ENCODE data around the gene ARHGEF28. TPM values are rescaled to one million over a fixed set of nuclear protein-coding genes. Genes with fewer than 3 reads are reported as not detected.

Gene ARHGEF28
- total and polyA plus RNA-seq, 9 of the 15 experiments (the other 6 are each of a cell fraction or from before 2014, with no cell fraction given): 0.27 TPM; not detected in 8

DNA sequence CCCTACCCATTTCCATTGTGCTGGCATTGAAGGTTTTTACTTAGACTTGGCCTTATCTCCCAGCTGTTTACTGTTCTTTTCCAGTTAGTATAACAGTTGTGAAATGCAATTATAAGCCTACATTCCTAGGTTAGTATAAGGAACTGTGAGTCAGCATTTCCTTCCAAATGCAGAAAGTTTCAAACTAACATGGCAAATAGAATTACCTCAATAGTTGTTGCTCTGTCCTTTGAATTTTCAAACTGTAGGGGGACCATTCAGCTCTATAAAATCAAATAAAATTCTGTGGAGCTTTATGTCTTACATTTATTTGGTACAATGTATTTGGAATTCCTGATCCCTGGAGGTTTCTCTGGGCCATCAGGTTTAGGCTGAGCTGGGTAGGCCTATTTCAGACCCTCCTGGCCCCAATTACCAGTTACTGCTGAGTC lies 47.2 kb downstream of the ARHGEF28 start (continued):
- TF ChIP-seq, protein P1, sequence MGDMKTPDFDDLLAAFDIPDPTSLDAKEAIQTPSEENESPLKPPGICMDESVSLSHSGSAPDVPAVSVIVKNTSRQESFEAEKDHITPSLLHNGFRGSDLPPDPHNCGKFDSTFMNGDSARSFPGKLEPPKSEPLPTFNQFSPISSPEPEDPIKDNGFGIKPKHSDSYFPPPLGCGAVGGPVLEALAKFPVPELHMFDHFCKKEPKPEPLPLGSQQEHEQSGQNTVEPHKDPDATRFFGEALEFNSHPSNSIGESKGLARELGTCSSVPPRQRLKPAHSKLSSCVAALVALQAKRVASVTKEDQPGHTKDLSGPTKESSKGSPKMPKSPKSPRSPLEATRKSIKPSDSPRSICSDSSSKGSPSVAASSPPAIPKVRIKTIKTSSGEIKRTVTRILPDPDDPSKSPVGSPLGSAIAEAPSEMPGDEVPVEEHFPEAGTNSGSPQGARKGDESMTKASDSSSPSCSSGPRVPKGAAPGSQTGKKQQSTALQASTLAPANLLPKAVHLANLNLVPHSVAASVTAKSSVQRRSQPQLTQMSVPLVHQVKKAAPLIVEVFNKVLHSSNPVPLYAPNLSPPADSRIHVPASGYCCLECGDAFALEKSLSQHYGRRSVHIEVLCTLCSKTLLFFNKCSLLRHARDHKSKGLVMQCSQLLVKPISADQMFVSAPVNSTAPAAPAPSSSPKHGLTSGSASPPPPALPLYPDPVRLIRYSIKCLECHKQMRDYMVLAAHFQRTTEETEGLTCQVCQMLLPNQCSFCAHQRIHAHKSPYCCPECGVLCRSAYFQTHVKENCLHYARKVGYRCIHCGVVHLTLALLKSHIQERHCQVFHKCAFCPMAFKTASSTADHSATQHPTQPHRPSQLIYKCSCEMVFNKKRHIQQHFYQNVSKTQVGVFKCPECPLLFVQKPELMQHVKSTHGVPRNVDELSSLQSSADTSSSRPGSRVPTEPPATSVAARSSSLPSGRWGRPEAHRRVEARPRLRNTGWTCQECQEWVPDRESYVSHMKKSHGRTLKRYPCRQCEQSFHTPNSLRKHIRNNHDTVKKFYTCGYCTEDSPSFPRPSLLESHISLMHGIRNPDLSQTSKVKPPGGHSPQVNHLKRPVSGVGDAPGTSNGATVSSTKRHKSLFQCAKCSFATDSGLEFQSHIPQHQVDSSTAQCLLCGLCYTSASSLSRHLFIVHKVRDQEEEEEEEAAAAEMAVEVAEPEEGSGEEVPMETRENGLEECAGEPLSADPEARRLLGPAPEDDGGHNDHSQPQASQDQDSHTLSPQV (IDR thresholded peaks at IDR 0.05): 0 out of 2 replicates have a peak, but pooled peaks have one; percentile 28
- TF ChIP-seq, protein P2, sequence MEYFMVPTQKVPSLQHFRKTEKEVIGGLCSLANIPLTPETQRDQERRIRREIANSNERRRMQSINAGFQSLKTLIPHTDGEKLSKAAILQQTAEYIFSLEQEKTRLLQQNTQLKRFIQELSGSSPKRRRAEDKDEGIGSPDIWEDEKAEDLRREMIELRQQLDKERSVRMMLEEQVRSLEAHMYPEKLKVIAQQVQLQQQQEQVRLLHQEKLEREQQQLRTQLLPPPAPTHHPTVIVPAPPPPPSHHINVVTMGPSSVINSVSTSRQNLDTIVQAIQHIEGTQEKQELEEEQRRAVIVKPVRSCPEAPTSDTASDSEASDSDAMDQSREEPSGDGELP (CRISPR knock-in tag; IDR thresholded peaks at IDR 0.05; ENCODE audit: borderline replicate concordance): peak; percentile 28; the same call in 1 of the 2 replicates
- TF ChIP-seq C11orf30 (IDR thresholded peaks at IDR 0.05; ENCODE audit: low read depth) (peak; percentile 97), ZNF766 (CRISPR knock-in tag; conservative IDR thresholded peaks at IDR 0.05) (0 out of 2 replicates have a peak, but pooled peaks have one; percentile 14), MCM3 (IDR thresholded peaks at IDR 0.05) (no peak), MAFF (IDR thresholded peaks at IDR 0.05; ENCODE audit: low read length) (peak; percentile 92), ZC3H8 (IDR thresholded peaks at IDR 0.05) (no peak), MAFG (tag; conservative IDR thresholded peaks at IDR 0.05) (peak; percentile 97), ATF7 (IDR thresholded peaks at IDR 0.05) (no peak), CBX5 (IDR thresholded peaks at IDR 0.05; ENCODE audit: borderline replicate concordance, low read depth) (no peak), TRIM24 (IDR thresholded peaks at IDR 0.05) (no peak), POLR3A (IDR thresholded peaks at IDR 0.05; ENCODE audit: borderline replicate concordance, extremely low read depth, insufficient read depth, insufficient read length) (no peak), GABPA (tag; conservative IDR thresholded peaks at IDR 0.05; ENCODE audit: low read depth) (no peak), TEAD4 (IDR thresholded peaks at IDR 0.05; ENCODE audit: low read length) (peak; percentile 60; the same call in 1 of the 2 replicates), TEAD4 (CRISPR knock-in tag; IDR thresholded peaks at IDR 0.05; ENCODE audit: borderline replicate concordance) (no peak), NFE2L1 (tag; IDR thresholded peaks at IDR 0.05; ENCODE audit: borderline replicate concordance, low read depth) (peak; percentile 74)
- TF ChIP-seq, protein P3, sequence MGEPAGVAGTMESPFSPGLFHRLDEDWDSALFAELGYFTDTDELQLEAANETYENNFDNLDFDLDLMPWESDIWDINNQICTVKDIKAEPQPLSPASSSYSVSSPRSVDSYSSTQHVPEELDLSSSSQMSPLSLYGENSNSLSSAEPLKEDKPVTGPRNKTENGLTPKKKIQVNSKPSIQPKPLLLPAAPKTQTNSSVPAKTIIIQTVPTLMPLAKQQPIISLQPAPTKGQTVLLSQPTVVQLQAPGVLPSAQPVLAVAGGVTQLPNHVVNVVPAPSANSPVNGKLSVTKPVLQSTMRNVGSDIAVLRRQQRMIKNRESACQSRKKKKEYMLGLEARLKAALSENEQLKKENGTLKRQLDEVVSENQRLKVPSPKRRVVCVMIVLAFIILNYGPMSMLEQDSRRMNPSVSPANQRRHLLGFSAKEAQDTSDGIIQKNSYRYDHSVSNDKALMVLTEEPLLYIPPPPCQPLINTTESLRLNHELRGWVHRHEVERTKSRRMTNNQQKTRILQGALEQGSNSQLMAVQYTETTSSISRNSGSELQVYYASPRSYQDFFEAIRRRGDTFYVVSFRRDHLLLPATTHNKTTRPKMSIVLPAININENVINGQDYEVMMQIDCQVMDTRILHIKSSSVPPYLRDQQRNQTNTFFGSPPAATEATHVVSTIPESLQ (CRISPR knock-in tag; IDR thresholded peaks at IDR 0.05): no peak
- TF ChIP-seq, protein P4, sequence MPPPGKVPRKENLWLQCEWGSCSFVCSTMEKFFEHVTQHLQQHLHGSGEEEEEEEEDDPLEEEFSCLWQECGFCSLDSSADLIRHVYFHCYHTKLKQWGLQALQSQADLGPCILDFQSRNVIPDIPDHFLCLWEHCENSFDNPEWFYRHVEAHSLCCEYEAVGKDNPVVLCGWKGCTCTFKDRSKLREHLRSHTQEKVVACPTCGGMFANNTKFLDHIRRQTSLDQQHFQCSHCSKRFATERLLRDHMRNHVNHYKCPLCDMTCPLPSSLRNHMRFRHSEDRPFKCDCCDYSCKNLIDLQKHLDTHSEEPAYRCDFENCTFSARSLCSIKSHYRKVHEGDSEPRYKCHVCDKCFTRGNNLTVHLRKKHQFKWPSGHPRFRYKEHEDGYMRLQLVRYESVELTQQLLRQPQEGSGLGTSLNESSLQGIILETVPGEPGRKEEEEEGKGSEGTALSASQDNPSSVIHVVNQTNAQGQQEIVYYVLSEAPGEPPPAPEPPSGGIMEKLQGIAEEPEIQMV (tag; conservative IDR thresholded peaks at IDR 0.05; ENCODE audit: low read depth): no peak
- TF ChIP-seq, protein P5, sequence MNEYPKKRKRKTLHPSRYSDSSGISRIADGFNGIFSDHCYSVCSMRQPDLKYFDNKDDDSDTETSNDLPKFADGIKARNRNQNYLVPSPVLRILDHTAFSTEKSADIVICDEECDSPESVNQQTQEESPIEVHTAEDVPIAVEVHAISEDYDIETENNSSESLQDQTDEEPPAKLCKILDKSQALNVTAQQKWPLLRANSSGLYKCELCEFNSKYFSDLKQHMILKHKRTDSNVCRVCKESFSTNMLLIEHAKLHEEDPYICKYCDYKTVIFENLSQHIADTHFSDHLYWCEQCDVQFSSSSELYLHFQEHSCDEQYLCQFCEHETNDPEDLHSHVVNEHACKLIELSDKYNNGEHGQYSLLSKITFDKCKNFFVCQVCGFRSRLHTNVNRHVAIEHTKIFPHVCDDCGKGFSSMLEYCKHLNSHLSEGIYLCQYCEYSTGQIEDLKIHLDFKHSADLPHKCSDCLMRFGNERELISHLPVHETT (CRISPR knock-in tag; conservative IDR thresholded peaks at IDR 0.05 in 1 of 2, IDR thresholded peaks at IDR 0.05 in 1 of 2): peak in 1 of 2 experiments; percentile 33; a peak in 1 of 4 replicates
